ENCODE measurements around the gene MALT1. TPM values are rescaled to one million over a fixed set of nuclear protein-coding genes. Genes with fewer than 3 reads are reported as not detected.

The MALT1 gene
- total RNA-seq, 2 donors from 2014 or later, result 40.8 to 50.6 TPM

DNA sequence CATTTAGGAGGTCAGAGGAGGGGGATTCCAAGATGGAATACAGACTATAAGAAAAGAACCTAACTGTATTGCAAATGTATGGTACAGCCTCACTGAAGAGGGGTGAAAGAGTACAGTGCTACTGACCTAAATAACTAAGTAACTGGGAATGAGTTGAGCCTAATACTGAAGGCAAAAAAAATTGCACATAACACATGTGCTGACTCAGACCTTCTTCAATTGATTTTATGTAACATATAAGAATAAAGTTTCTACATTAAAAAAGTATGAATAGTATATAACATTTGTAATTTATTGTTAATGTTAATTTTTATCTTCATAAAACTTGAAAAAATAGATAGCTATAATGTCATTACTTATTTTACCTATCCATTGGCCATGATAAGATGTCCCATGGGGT is 41.7 kb downstream of the MALT1 start:
- H3K27ac Mint-ChIP-seq, result peak overlapping the region; percentile 25
- ATAC-seq (replicated peaks in 1 of 2), result no peak
- no peak for DNase-seq
- H3K9me3 Mint-ChIP-seq, result no peaks in the 10 kb centered on the region
- H3K27me3 Mint-ChIP-seq (ENCODE audit: low read depth), result no peaks in the 10 kb centered on the region
- no peak overlapping the region for H3K4me3 Mint-ChIP-seq
- H3K4me1 Mint-ChIP-seq (ENCODE audit: low read depth), result peaks cover 46% of the 10 kb centered on the region
- peaks cover 6 to 13% of the 10 kb centered on the region in 2 donors for H3K36me3 Mint-ChIP-seq (ENCODE audit: insufficient read depth in 2 of 2)

- peak overlapping the region; percentile 42 to 43 for H3K4me3 Mint-ChIP-seq
- H3K27ac Mint-ChIP-seq, result peak overlapping the region; percentile 93
- no peaks in the 10 kb centered on the region for H3K9me3 Mint-ChIP-seq
- ATAC-seq (replicated peaks in 1 of 2) (peak; percentile 39 to 40), DNase-seq (no peak)
- no peaks in the 10 kb centered on the region for H3K27me3 Mint-ChIP-seq (ENCODE audit: low read depth)
- H3K4me1 Mint-ChIP-seq (ENCODE audit: low read depth), result peaks cover 46% of the 10 kb centered on the region
- peaks cover 6 to 13% of the 10 kb centered on the region in 2 donors for H3K36me3 Mint-ChIP-seq (ENCODE audit: insufficient read depth in 2 of 2)
Measured at GRCh38 chr18:58714259-58714658, 43.0 kb downstream of the MALT1 start.

GRCh38 chr18:58714821-58715220 is 43.6 kb downstream of the MALT1 start:
- DNase-seq, result no peak
- Mint-ChIP-seq H3K4me1 (ENCODE audit: low read depth) (peaks cover 46% of the 10 kb centered on the region), H3K36me3 (ENCODE audit: insufficient read depth in 2 of 2) (peaks cover 5 to 13% of the 10 kb centered on the region in 2 donors), H3K27ac (peak overlapping the region; percentile 93), H3K9me3 (no peaks in the 10 kb centered on the region), H3K27me3 (ENCODE audit: low read depth) (no peaks in the 10 kb centered on the region), H3K4me3 (no peak overlapping the region)
- ATAC-seq (replicated peaks in 1 of 2), result no peak

DNA sequence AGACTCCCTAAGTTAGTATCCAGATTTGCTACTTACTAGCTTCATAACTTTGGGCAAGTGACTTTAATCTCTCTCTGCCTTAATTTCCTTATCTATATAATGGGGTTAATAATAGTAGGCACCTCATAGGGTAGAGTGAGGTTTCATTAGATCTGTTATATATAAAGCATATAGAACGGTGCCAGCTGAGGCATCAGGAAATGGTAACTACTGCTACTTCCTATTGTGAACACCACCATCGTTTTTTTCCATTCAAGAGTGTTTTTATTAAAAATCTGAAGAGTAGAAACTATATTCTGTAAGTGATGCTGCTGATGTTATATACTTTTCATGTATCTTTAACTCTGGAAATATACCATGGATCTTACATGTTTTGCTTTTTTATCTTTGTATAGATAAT is 44.3 kb downstream of the MALT1 start:
- H3K4me3 Mint-ChIP-seq, result peak overlapping the region; percentile 13 to 83
- ATAC-seq (replicated peaks in 1 of 2), result no peak
- H3K36me3 Mint-ChIP-seq (ENCODE audit: insufficient read depth in 2 of 2), result peaks cover 7 to 16% of the 10 kb centered on the region in 2 donors
- no peaks in the 10 kb centered on the region for H3K9me3 Mint-ChIP-seq
- no peak for DNase-seq
- H3K27ac Mint-ChIP-seq, result peak overlapping the region; percentile 93
- H3K4me1 Mint-ChIP-seq (ENCODE audit: low read depth), result peaks cover 46% of the 10 kb centered on the region
- H3K27me3 Mint-ChIP-seq (ENCODE audit: low read depth), result no peaks in the 10 kb centered on the region

GRCh38 chr18:58716060-58716756 is 44.9 kb downstream of the MALT1 start:
- Mint-ChIP-seq H3K27ac (peak overlapping the region; percentile 93), H3K9me3 (no peaks in the 10 kb centered on the region), H3K4me1 (ENCODE audit: low read depth) (peaks cover 46% of the 10 kb centered on the region), H3K27me3 (ENCODE audit: low read depth) (no peaks in the 10 kb centered on the region), H3K4me3 (peak overlapping the region; percentile 13 to 83), H3K36me3 (ENCODE audit: insufficient read depth in 2 of 2) (peaks cover 7 to 16% of the 10 kb centered on the region in 2 donors)
- ATAC-seq (replicated peaks in 1 of 2) (peak; percentile 80 to 85), DNase-seq (no peak)

DNA sequence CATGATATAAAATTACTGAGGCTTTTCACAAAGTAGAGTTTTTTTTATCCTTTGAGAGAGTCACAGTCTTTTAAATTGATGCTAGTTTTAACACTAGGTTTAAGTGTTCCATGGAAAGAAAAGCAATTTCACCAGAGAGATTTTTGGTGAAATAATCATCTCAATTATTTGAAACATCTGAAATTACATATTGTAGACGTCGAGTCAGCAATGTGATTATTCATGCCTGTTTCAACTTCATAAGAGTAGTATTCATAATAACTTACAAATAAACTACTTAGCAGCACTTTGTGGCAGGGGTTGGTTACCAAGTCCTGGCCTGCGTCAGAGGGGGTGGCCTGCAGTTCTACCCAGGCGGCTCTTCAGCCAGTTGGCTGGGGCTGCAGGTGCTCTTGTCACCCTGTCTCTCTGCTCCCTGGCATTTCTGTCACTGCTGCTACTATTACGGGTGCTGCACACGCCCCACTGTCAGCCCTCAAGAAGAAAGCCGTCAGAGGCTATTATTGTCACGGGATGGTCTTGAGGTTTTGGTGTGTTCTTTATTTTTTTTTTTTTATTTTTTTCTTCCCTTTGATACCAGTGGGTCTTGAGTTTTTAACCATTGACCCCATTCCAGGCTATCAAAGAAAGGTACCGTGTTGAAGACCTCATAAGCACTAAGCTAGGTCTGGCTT is 50.4 kb downstream of the MALT1 start:
- peak in 1 of 2 donors; percentile 26 for ATAC-seq (replicated peaks in 1 of 2)
- Mint-ChIP-seq H3K36me3 (ENCODE audit: insufficient read depth in 2 of 2) (peaks cover 2 to 11% of the 10 kb centered on the region in 2 donors), H3K9me3 (no peaks in the 10 kb centered on the region)

DNA sequence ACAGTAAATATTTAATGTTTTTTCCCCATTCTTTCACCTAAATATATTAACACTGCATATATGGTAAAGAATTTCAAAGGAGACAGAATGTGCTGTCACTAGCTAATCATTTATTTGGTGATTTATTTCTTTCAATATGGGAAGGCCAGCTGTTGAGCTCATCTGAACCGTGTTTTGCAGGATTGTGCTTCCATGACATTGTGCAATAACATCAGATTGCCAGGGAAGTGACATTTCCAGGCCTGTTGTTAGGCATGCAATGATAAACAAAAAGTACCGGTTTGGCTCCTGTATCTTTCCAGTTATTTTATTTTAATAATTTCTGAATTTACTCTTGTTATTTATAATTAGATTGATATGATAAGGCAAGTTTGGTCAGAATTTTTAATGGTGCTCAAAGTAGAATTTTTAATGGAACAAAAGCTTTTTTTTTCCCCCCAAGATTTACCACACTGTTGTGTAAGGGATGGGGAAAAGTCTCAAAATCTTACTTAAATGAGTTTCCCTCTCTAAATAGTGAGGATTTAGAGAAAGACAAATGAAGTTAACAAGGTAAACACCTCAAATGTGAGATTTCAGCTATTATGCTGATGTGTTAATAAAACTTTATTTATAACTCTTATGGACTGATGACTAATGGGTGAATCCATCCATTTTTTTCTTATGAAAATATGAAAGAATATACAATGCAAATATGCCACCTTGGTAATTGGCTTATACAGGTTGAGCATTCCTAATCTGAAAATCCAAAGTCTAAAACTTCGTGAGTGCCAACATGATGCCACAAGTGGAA is 52.7 kb downstream of the MALT1 start:
- Mint-ChIP-seq H3K4me3 (no peak overlapping the region), H3K27ac (no peak overlapping the region), H3K9me3 (no peaks in the 10 kb centered on the region), H3K4me1 (ENCODE audit: low read depth) (no peaks in the 10 kb centered on the region), H3K27me3 (ENCODE audit: low read depth) (no peaks in the 10 kb centered on the region), H3K36me3 (ENCODE audit: insufficient read depth in 2 of 2) (peaks cover 2 to 7% of the 10 kb centered on the region in 2 donors)
- no peak for ATAC-seq (replicated peaks in 1 of 2)
- DNase-seq, result no peak

More for the DNA sequence above, 50.4 kb downstream of the MALT1 start:
- Mint-ChIP-seq H3K4me1 (ENCODE audit: low read depth) (peaks cover 4% of the 10 kb centered on the region), H3K27me3 (ENCODE audit: low read depth) (no peaks in the 10 kb centered on the region), H3K4me3 (no peak overlapping the region), H3K27ac (no peak overlapping the region)
- DNase-seq, result no peak

DNA sequence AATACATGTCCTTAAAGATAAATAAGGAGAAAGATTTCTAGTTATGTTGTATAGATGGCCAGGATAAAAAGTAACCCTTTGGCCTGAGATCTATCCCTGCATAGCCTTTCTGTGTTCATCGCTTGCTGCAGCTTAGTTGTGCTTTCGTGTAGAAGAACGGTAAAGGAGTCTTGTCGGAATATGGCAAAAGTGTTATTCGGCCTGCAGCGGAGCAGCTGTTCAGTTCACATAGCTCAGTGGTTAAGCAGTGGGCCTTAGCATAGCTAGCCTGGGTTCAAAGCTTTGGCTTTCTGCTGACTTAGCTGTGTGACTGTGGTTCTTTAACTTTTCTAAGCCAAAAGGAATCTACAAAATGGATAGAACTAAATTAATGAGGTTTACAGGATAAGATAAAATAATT is 55.4 kb downstream of the MALT1 start:
- no peak overlapping the region for H3K4me3 Mint-ChIP-seq
- no peaks in the 10 kb centered on the region for H3K27me3 Mint-ChIP-seq (ENCODE audit: low read depth)
- H3K36me3 Mint-ChIP-seq (ENCODE audit: insufficient read depth in 2 of 2), result peaks cover 2 to 7% of the 10 kb centered on the region in 2 donors
- ATAC-seq (replicated peaks in 1 of 2) (no peak), DNase-seq (no peak)
- H3K27ac Mint-ChIP-seq, result no peak overlapping the region
- no peaks in the 10 kb centered on the region for H3K9me3 Mint-ChIP-seq
- H3K4me1 Mint-ChIP-seq (ENCODE audit: low read depth), result no peaks in the 10 kb centered on the region

DNA sequence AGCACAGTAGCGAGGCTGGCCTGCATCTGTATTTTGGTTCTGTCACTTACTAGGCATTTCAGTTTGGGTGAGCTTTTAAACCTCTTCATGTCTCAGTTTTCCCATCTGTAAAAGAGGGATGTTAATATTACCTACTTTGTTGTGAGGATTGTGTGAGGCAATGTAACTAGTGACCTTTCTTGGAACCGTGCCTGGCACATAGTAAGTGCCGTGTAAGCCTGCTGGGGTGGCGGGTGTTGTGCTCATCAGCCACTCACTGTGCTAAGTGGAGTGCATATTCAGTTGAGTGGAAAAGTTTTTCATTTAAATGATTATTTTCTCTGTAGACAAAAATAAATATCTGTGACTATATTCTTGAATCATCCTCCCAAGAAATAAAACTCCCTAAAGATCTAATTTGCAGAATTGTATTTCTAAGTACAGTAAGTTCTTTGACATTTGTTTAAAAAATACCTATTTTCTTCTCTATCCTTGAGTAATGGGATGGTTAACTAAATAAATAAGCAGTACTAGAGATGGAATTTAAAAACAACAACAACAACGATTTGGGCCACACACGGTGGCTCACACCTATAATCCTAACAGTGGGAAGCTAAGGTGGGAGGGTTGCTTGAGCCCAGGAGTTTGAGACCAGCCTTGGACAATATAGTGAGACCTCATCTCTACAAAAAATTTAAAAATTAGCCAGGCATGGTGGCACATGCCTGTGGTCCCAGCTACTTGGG is 56.7 kb downstream of the MALT1 start:
- Mint-ChIP-seq H3K4me3 (no peak overlapping the region), H3K36me3 (ENCODE audit: insufficient read depth in 2 of 2) (peaks cover 2 to 5% of the 10 kb centered on the region in 2 donors), H3K27ac (no peak overlapping the region), H3K9me3 (no peaks in the 10 kb centered on the region), H3K4me1 (ENCODE audit: low read depth) (no peaks in the 10 kb centered on the region), H3K27me3 (ENCODE audit: low read depth) (no peaks in the 10 kb centered on the region)
- no peak for ATAC-seq (replicated peaks in 1 of 2)
- no peak for DNase-seq

- no peak overlapping the region for H3K27ac Mint-ChIP-seq
Measured at GRCh38 chr18:58728719-58729118, 57.5 kb downstream of the MALT1 start.

DNA sequence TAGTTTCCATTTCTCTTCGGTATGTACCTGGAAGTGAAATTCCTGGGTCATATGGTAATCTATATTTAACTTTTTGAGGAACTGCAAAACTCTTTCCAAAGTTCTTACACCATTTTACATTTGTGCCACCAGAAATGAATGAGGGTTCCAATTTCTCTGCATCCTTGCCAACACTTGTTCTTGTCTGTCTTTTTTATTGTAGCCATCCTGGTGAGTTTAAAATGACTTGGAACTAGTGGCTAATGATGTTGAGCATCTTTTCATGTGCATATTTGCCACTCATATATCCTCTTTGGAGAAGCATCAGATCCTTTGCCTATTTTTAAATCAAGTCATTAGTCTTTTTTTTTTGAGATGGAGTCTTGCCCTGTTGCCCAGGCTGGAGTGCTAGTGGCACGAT is 59.4 kb downstream of the MALT1 start:
- H3K4me3 Mint-ChIP-seq, result no peak overlapping the region
- H3K9me3 Mint-ChIP-seq, result no peaks in the 10 kb centered on the region
- no peaks in the 10 kb centered on the region for H3K27me3 Mint-ChIP-seq (ENCODE audit: low read depth)
- ATAC-seq (replicated peaks in 1 of 2), result no peak
- DNase-seq, result no peak
- H3K4me1 Mint-ChIP-seq (ENCODE audit: low read depth), result no peaks in the 10 kb centered on the region
- H3K36me3 Mint-ChIP-seq (ENCODE audit: insufficient read depth in 2 of 2), result peaks cover 5 to 6% of the 10 kb centered on the region in 2 donors
- H3K27ac Mint-ChIP-seq, result no peak overlapping the region

More at GRCh38 chr18:58728719-58729118, 57.5 kb downstream of the MALT1 start:
- no peak for DNase-seq
- Mint-ChIP-seq H3K4me1 (ENCODE audit: low read depth) (no peaks in the 10 kb centered on the region), H3K27me3 (ENCODE audit: low read depth) (no peaks in the 10 kb centered on the region), H3K9me3 (no peaks in the 10 kb centered on the region), H3K4me3 (no peak overlapping the region), H3K36me3 (ENCODE audit: insufficient read depth in 2 of 2) (peaks cover 2 to 3% of the 10 kb centered on the region in 2 donors)
- ATAC-seq (replicated peaks in 1 of 2), result no peak

GRCh38 chr18:58732471-58732870 is 61.2 kb downstream of the MALT1 start:
- DNase-seq (no peak), ATAC-seq (replicated peaks in 1 of 2) (no peak)
- no peaks in the 10 kb centered on the region for H3K9me3 Mint-ChIP-seq
- no peaks in the 10 kb centered on the region for H3K27me3 Mint-ChIP-seq (ENCODE audit: low read depth)
- H3K4me1 Mint-ChIP-seq (ENCODE audit: low read depth), result no peaks in the 10 kb centered on the region
- H3K27ac Mint-ChIP-seq, result no peak overlapping the region
- H3K36me3 Mint-ChIP-seq (ENCODE audit: insufficient read depth in 2 of 2), result peaks cover 5 to 7% of the 10 kb centered on the region in 2 donors
- no peak overlapping the region for H3K4me3 Mint-ChIP-seq

Measured in activated T-cell treated with anti-CD3 and anti-CD28 coated beads, Interleukin-2, amount 50 U/mL, for 72 hours (primary cell).